GM18868 (cell line): ENCODE results near the gene CCDC82.

ENCODE experiments used
- ATAC-seq: cut with Tn5 transposase; IDR thresholded peaks from one replicate; pipeline ENCODE4 v1.9.1; 2021; ENCODE audit warnings: mild to moderate bottlenecking, moderate library complexity; ENCODE audit not compliant: unreplicated experiment

CCDC82 gene

GRCh38 chr11:96365493-96365892, 24.2 kb downstream of the CCDC82 start:
- ATAC-seq: no peak

GRCh38 chr11:96361778-96362177, 27.9 kb downstream of the CCDC82 start:
- no peak for ATAC-seq

- no peak for ATAC-seq
These were observed 31.4 kb downstream of the CCDC82 start for GRCh38 chr11:96358321-96358720.

GRCh38 chr11:96357794-96358193, 31.9 kb downstream of the CCDC82 start:
- ATAC-seq: peak; percentile 73

- no peak for ATAC-seq
These were observed 32.9 kb downstream of the CCDC82 start for GRCh38 chr11:96356848-96357247.

GRCh38 chr11:96342961-96343711, 46.6 kb downstream of the CCDC82 start, which contains the start of gene MAML2:
Gene MAML2, minus strand, starts transcription at chr11:96343195. Its CDS starts 1,300 bp downstream, at chr11:96341895.
- peak; percentile 78 for ATAC-seq

GRCh38 chr11:96342014-96342960, 47.4 kb downstream of the CCDC82 start:
- ATAC-seq: no peak

GRCh38 chr11:96341211-96342013, 48.3 kb downstream of the CCDC82 start:
- ATAC-seq: peak; percentile 36

GRCh38 chr11:96340555-96340885, 49.2 kb downstream of the CCDC82 start:
- ATAC-seq: no peak

GRCh38 chr11:96339706-96340554, 49.8 kb downstream of the CCDC82 start:
- ATAC-seq: no peak

- peak; percentile 34 for ATAC-seq
These were observed 50.6 kb downstream of the CCDC82 start for GRCh38 chr11:96338910-96339705.

- ATAC-seq: peak; percentile 38
These were observed 51.9 kb downstream of the CCDC82 start for GRCh38 chr11:96337541-96338431.

GRCh38 chr11:96335388-96335787, 54.3 kb downstream of the CCDC82 start:
- ATAC-seq: no peak

- ATAC-seq: no peak
These were observed 55.5 kb downstream of the CCDC82 start for GRCh38 chr11:96334219-96334618.

GRCh38 chr11:96333191-96333719, 56.5 kb downstream of the CCDC82 start:
- no peak for ATAC-seq

- ATAC-seq: no peak
These were observed 57.5 kb downstream of the CCDC82 start for GRCh38 chr11:96332126-96332771.

- peak; percentile 46 for ATAC-seq
These were observed 58.0 kb downstream of the CCDC82 start for GRCh38 chr11:96331699-96332116.

- no peak for ATAC-seq
These were observed 59.2 kb downstream of the CCDC82 start for GRCh38 chr11:96330511-96330859.
